Fibroblast of peridontal ligament (primary cell): ENCODE data around the gene PPP1R12B.

Source experiments
- DNase-seq: peaks from one replicate; pipeline ENCODE4 v3.0.0-alpha.2; 2010; ENCODE audit errors: extremely low read depth

PPP1R12B gene, protein sequence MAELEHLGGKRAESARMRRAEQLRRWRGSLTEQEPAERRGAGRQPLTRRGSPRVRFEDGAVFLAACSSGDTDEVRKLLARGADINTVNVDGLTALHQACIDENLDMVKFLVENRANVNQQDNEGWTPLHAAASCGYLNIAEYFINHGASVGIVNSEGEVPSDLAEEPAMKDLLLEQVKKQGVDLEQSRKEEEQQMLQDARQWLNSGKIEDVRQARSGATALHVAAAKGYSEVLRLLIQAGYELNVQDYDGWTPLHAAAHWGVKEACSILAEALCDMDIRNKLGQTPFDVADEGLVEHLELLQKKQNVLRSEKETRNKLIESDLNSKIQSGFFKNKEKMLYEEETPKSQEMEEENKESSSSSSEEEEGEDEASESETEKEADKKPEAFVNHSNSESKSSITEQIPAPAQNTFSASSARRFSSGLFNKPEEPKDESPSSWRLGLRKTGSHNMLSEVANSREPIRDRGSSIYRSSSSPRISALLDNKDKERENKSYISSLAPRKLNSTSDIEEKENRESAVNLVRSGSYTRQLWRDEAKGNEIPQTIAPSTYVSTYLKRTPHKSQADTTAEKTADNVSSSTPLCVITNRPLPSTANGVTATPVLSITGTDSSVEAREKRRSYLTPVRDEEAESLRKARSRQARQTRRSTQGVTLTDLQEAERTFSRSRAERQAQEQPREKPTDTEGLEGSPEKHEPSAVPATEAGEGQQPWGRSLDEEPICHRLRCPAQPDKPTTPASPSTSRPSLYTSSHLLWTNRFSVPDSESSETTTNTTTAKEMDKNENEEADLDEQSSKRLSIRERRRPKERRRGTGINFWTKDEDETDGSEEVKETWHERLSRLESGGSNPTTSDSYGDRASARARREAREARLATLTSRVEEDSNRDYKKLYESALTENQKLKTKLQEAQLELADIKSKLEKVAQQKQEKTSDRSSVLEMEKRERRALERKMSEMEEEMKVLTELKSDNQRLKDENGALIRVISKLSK

DNA sequence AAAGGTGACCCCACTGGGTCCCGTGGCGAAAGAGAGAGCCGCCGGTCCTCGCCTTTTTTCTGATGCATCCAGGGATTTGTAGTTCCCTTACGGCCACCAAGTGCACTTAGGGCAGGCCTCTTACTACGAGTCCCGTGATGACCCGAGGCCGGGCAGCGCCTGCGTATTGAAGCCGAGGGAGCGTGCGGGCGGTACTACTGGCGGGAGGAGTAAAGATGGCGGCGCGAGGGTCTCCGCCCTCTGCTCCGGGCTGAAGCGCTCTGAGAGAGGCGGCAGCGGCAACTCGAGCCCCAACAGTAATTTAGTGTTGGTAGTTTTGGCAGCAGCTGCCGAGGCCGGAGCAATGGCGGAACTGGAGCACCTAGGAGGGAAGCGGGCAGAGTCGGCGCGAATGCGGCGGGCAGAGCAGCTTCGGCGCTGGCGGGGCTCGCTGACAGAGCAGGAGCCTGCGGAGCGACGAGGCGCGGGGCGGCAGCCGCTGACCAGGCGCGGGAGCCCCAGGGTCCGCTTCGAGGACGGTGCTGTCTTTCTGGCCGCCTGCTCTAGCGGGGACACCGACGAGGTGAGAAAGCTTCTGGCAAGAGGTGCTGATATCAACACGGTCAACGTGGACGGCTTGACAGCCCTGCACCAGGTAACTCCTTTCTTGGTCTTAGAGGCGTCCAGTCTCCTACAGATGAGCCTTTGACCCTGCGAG lies at the start of gene PPP1R12B:
PPP1R12B (plus strand) TSS at position 191 of the 697 bp plus-strand sequence; CDS start at position 344, 153 bp downstream.
- peak; percentile 99 for DNase-seq

DNA sequence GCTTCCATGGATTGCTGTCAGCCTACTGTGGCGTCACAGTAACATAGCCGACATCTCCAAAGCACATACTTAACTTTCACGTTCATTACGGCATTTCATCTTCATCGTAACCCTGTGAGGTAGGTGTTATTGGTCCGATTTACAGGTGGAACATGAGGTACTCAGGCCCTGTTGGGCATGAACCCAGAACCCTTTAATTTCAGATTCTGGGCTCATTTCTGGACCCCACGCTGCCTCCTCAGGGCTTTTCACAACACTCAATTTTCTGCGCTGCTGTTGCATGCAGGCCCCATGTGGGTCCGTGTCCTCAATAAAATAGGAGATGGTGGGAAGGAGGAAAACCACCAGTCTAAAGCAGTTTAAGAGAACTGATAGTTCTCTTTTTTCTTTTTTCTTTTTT lies 46.3 kb upstream of the PPP1R12B start:
- no peak for DNase-seq

DNA sequence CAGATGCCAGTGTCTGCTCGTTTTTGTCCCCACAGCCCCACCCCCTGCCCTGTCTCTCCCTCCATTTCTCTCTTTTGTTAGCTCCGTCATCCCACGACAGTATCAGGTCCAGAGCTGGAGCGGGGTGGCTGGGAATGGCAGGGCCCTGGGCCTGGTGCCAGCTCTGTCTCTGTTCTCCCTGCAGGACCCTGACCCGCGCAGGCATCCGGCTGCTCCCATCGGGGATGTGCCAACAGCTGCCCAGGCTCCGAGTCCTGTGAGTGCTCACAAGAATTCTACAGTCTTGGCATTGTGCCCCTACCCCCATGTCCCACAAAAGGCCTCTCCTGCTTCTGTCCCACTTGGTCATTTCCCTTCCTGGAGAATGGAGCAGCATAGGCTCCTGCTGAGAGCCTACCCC lies 44.1 kb upstream of the PPP1R12B start:
- DNase-seq = no peak

GRCh38 chr1:202305168-202305567 lies 43.3 kb upstream of the PPP1R12B start:
- DNase-seq = no peak

- DNase-seq = no peak
Measured at GRCh38 chr1:202306535-202307345, 41.8 kb upstream of the PPP1R12B start.

DNA sequence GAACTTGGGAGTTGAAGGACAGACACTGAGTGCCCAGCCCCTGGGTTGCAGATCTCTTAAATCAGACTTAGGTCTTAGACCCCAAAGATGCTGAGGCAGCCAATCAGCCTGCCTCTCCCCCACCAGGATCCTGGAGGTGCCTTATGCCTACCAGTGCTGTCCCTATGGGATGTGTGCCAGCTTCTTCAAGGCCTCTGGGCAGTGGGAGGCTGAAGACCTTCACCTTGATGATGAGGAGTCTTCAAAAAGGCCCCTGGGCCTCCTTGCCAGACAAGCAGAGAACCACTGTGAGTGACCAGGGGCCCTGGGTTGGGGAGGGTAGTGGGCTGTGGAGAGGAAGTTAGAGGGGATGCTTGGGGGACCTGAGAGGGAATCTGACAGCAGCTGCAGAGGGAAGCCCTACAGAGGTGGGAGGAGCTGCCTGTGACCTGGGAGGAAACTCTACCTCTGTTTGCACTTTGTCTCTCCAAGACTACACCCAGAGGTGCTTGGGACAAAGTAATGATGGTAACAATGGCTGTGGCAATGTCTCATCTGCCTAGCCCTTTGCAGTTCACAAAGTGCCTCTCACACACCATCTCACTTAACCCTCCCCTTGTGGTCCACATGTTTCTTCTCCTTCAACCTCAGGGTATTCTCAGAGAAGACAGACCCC lies 38.3 kb upstream of the PPP1R12B start:
- no peak for DNase-seq

- DNase-seq = no peak
Measured at GRCh38 chr1:202310746-202311145, 37.8 kb upstream of the PPP1R12B start.

DNA sequence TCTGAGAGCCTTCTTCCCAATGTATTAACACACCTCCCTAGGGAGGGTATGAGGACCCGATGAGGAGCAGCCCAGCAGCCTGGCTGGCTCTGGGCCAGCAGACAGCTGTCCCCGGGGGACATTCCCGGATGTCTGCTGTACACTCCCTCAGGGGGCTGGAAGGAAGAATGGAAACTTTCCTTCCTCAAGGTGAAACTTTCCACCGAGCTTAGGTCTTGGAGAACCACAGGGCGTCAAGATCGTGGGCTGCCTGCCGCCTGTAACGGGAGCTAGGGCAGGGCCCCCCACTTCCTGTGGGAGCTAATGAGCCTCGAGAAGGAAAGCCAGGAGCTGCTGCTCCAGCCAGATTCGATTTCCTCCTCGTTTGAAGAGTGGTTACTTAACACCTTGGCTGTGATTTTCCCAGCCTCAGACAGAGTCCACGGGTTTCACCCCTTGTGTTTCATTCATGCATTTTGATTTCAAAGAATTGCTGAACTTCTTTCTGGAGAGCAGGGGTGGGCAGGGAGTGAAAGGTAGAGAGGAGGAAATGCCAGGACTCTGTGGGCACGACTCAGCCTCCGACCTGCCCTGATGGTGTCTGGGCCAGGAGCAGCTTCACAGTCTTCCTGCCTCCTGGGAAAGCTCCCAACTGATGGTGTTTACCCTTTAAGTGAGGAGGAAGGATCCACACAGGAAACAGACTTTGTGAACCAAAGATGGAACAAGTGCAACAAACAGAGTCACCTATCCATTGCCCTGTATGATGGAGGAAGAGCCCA lies 36.4 kb upstream of the PPP1R12B start:
- DNase-seq = no peak

DNA sequence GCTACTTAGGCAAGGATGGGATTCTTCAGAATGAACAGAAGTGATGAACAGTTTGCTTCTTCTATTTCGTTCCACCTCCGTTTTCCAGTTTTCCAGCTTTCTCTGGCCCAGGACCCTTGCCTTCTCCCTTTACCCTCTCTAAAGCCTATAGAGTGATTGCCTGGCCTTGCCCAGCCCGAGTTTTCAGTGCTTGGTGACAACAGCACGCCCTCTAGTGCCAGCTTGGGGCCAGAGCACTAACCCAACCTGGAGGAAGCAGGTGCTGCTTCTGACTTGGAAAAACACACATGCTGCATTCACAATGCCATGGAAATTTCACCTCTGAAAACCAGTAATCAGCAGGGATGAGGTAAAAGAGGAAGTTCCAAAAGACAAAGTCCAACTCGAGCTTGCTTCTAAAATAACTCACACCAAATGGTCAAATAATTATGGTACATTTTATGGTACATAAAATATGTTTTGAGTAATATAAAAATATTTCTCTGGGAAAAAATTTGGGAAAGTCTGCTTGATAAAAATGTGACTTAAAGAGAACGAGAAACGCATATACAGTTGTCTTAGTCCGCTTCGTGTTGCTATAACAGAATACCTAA lies 32.8 kb upstream of the PPP1R12B start:
- DNase-seq = peak; percentile 69

GRCh38 chr1:202316186-202316585 lies 32.3 kb upstream of the PPP1R12B start:
- no peak for DNase-seq

GRCh38 chr1:202317941-202318925 lies 30.3 kb upstream of the PPP1R12B start:
- no peak for DNase-seq

GRCh38 chr1:202319381-202320080 lies 29.0 kb upstream of the PPP1R12B start:
- DNase-seq = no peak

GRCh38 chr1:202320081-202320405 lies 28.5 kb upstream of the PPP1R12B start:
- no peak for DNase-seq

DNA sequence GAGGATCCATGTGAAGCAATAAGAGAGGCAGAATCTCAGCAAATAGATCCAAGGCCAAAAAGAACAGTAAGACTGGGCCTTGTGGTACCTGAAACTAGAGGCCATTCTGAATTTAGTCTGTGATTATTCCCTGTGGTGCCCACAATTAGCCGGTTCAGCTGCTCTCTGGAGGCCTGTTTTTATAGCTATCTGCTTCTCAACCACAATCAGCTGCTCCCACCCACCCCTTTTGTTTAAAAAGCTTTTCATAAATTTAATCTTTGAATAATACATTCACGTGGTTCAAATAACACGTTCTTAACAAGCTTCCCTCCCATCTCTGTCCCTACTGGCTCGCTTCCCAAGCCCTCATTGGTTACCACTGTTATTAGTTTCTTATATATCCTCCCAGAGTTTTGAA lies 24.8 kb upstream of the PPP1R12B start:
- DNase-seq = no peak

DNA sequence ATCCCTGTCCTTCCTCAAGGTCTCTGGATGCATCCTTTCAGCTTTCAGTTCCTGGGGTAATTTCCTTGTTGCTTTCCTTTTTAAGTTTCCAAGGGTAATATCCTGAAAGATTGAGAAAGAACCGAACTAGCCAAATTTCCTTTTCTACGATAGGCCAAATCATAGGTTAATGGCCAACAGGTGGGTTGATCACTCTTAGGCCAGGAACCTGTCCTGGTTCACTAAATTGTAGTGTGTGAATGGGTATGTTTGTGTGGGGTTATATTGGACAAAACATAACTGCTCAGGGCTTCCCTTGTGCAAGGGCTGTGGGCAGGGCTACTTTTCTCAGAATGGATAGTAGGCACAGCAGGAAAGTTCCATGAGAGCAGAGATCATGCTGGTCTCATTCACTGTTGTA lies 23.9 kb upstream of the PPP1R12B start:
- DNase-seq = no peak

GRCh38 chr1:202329891-202330290 lies 18.6 kb upstream of the PPP1R12B start:
- DNase-seq = no peak

DNA sequence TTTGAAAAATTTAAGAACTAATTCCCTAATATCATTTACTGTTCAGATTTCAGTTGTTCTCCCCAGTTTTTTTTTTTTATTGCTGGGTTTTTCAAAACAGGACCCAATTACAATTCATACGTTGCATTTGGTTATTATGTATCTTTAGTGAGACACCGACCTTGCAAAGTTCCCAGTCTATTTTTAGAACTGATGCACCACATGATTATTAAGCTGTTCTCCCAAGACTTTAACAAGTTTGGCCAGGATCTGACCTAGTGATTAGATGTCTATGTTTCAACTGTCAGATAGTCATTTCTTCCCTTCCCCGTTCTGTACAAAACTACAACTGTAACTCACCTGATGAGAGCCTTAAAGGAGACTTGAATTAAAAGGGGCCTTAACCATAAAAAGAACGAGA lies 14.6 kb upstream of the PPP1R12B start:
- DNase-seq = no peak
